GM19043 (cell line): Measurements from ENCODE around the gene FAM53A.

Experiments
- ATAC-seq: cut with Tn5 transposase; IDR thresholded peaks from one replicate; pipeline ENCODE4 v1.9.1; 2021; ENCODE audit warnings: low read depth; ENCODE audit not compliant: unreplicated experiment

Gene FAM53A

DNA sequence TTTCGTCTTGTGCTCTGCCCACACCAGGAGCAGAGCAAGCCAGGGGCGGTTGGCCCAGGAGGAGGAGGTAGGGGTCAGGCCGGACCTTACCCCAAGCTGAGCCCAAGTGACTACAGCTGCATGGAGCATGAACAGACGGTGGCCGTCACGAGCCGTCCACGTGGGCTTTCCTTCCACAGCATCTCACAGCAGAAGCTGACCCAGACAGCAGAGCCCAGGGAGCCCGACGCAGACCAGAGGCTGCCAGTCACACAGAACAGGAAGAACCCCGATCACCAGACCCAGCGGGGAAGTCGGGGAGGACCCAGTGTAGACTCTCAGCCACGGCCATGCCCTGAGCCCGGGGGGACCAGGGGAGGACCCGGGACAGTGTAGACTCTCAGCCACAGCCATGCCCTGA lies 58.0 kb downstream of the FAM53A start:
- ATAC-seq = no peak

DNA sequence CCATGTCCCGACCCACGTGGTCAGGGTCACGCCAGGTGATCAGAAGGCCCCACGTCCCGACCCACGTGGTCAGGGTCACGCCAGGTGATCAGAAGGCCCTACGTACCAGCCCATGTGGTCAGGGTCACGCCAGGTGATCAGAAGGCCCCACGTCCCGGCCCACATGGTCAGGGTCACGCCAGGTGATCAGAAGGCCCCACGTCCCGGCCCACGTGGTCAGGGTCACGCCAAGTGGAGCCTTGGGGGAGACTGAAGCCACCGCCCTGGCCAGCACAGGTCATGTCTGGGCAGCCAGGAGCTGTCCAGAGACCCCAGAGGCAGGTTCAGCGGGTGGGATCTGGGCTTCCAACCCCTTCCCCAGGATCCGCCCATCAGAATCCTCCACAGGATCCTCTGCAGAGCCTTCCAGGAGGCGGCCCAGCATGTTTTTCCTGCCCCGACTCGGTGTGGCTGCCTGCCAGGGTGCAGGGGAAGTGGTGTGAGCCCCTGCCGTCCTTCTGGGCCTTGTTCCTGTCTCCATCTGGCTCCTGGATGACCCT lies 58.4 kb downstream of the FAM53A start:
- no peak for ATAC-seq

GRCh38 chr4:1624519-1624910 lies 59.6 kb downstream of the FAM53A start:
- ATAC-seq = no peak

DNA sequence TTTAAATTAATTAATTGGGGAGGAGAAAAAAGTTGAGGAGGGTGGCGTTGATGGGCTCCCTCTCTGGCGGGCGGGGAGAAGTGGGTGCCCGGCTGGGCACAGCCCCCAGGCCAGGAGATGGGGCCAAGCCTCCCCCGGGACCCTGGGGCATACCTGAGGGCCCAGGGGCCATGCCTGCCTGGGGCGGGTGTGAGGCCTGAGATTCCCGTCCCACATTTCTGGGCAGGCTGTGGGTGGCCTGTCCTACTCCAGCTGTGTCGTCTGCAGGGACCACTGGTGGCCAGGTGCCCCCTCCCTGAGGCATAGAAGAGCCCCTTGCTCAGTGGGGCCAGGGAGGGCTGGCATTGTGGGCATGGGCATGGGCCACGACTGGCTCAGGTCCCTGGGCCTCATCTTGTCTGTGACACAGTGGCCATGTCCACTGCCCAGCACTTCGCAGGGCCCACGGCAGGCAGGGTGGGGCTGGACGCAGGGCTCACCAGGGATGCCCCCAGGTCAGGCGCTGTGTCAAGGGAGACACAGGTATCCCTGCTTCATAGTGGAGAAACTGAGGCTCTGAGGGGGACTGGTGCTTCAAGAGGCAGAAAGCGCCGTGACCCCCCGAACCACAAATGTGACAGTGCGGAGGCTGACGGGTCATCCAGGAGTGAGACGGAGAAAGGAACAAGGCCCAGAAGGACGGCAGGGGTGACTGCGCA lies 60.1 kb downstream of the FAM53A start:
- ATAC-seq = no peak

GRCh38 chr4:1623400-1623799 lies 60.7 kb downstream of the FAM53A start:
- ATAC-seq = no peak

- no peak for ATAC-seq
Observed at GRCh38 chr4:1622956-1623355, 61.2 kb downstream of the FAM53A start.

GRCh38 chr4:1622238-1622637 lies 61.9 kb downstream of the FAM53A start:
- no peak for ATAC-seq

DNA sequence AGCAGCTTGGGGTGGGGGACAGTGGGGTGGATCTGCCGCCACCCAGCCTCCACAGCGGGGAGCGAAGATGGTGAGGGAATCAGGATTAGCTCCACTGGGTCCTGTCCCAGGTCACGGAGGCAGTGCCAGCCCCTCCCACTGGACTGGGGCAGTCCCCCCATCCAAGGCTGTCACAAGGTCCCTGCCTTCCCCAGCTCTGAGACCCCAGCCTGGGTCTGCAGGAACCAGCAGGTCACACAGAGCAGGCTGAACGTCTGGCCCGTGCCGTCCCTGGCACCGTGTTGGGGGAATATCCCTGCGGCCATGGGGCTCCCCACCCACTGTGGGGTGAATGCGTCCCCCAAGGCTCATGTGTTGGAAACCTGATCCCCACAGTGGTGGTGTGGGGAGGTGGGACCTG lies 62.6 kb downstream of the FAM53A start:
- ATAC-seq = no peak

- no peak for ATAC-seq
Observed at GRCh38 chr4:1619151-1619672, 64.9 kb downstream of the FAM53A start.

GRCh38 chr4:1618438-1618837 lies 65.7 kb downstream of the FAM53A start:
- no peak for ATAC-seq

- ATAC-seq = no peak
Observed at GRCh38 chr4:1616557-1616930, 67.6 kb downstream of the FAM53A start.

DNA sequence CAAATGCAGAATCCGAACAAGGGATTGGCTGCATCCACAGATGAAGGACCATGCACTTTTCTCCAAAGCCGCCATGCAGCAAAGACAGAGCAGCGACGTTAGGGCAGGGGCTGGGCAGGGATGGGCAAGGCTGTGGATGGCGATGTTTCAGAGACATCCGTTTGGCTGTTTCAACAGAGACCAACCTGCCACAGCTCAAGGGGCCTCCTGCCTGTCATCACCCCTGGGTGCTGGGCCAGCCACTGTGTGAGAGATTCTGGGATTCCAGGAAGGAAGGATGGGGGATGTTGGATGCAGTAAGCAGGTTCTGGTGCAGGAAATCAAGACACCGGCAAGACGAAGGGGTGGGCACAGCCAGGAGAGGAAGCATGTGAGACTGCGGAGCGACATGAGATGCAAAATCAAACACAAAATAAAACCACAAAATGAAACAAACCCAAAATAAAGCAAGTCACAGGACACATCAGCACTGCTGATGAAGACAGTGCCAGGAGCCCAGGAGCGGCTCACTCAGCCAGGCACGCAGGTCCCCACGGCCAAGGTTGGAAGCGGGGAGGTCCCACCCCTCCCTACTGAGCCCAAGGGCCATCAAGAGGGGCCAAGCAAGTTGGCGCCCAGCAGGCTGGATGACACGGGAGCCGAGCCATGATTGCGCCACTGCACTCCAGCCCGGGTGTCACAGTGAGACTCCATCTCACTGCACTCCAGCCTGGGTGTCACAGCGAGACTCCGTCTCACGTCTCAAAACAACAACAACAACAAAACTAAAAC lies 68.1 kb downstream of the FAM53A start:
- no peak for ATAC-seq

- no peak for ATAC-seq
Observed at GRCh38 chr4:1614854-1615595, 69.1 kb downstream of the FAM53A start.

DNA sequence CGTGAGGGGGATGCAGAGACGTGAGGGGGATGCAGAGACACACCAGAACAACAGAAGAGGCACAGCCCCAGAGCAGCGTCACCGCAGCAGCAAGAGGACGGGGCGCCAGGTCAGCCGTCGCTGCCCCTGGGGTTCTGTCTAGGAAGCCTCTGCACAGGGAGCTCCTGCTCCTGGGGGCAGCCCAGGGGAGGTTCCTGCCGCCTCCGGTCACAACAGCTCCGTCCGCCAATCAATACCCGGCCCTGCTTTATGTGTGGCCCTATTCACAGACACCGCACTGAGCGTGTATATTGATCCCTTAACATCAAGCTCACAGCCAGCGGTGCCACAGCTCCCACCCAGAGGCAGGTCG lies 69.6 kb downstream of the FAM53A start:
- ATAC-seq = no peak

DNA sequence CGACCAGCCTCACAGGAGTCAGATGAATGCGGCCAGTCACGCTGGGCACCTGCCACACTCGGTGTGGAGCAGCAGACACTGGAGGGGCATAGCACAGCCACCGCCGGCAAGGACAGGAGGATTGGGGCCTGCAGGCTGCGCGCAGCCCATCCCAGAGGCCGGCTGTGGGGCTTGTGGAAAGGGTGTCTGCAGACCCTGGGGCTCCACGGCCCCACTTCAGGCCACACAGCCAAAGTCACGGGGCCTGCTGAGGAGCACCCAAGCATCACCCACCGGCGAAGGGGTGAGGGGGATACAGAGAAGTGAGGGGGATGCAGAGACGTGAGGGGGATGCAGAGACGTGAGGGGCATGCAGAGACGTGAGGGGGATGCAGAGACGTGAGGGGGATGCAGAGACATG lies 70.1 kb downstream of the FAM53A start:
- ATAC-seq = no peak

DNA sequence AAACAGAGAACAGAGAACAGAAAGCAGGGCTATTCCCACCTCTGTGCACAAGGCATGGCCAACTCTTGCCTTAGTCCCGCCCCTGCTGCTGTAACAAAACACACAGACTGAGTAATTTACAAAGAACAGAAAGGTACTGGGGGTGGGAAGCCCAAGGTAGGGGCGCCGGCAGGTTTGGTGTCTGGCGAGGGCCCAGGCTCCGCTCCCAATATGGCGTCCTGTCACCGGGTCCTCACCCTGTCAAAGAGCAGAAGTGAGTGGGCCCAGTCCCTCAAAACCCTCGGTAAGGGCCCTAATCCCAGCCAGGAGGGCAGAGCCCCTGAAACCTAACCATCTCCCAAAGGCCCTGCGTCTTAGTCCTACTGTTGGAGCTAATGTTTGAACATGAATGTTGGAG lies 71.0 kb downstream of the FAM53A start:
- ATAC-seq = no peak

GRCh38 chr4:1612278-1613098 lies 71.6 kb downstream of the FAM53A start:
- no peak for ATAC-seq

DNA sequence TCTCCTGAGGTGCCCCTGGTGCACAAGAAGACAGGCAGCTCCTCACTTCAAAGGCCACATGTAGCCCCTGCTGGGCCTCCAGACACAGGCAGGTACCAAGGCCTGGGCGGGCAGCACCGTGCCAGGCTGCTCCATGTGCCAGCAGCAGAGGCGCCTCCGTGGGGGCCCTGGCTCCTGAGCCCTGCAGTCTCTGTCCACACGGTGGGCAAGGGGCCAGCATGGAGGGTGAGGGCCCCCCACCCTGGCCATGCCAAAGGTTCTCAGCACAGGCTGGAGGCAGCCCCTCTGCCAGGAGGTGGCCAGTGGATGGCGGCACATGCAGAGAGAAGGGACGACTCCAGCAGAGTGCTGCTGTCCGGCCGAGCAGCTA lies 72.6 kb downstream of the FAM53A start:
- no peak for ATAC-seq

DNA sequence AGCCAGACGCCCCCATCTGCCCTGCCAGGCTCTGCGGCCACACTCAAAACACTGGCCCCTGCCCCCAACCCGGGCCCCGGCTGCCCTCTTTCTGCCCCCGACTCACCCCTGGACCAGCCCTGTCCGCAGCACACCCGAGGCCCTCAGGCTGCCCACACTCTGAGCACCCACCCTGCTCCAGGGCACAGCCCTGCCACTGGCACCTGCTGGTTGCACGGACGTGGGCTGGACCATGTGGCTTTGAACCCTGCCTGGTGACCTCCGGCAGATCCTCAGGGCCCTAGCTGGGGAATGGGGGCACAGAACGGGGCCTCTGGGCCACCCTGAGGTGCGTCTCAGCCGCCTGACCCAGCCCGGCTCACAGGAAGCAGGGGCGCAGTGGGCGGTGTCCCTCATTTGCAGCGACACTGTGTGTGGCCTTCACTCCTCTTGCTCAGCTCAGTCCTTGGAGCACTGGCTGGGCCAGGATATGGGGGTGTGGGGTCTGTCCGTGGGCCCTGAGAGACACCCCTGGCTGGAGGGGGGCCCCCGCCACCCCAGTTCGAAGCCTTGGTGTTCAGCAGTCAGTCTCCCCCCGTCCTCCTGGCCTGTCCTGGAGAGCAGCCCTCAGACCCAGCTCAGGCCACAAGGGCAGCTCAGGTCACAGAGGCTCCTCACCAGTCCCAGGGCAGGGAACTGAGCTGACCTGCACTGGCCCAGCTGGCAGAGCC lies 73.2 kb downstream of the FAM53A start:
- no peak for ATAC-seq
